HG03135 (cell line): ENCODE results near the gene MRPS18A.
"Not testable (repeated sequence)": the region's sequence is repeated elsewhere in the genome, so short reads cannot be mapped to it uniquely, and the experiment has no call there.

Experiments
- ATAC-seq: cut with Tn5 transposase; IDR thresholded peaks from one replicate; pipeline ENCODE4 v1.9.1; 2021; ENCODE audit warnings: mild to moderate bottlenecking, moderate library complexity; ENCODE audit not compliant: unreplicated experiment

Gene MRPS18A

GRCh38 chr6:43717822-43718221 is 30.2 kb upstream of the MRPS18A start:
- ATAC-seq, result no peak

- no peak for ATAC-seq
Observed at GRCh38 chr6:43717389-43717788, 29.8 kb upstream of the MRPS18A start.

GRCh38 chr6:43716099-43716498 is 28.5 kb upstream of the MRPS18A start:
- no peak for ATAC-seq

GRCh38 chr6:43715056-43715788 is 27.6 kb upstream of the MRPS18A start:
- peak; percentile 72 for ATAC-seq

- peak; percentile 15 for ATAC-seq
Observed at GRCh38 chr6:43714311-43715055, 26.9 kb upstream of the MRPS18A start.

GRCh38 chr6:43713643-43714310 is 26.2 kb upstream of the MRPS18A start:
- ATAC-seq, result no peak

GRCh38 chr6:43712579-43712978 is 25.0 kb upstream of the MRPS18A start:
- ATAC-seq, result no peak

- no peak for ATAC-seq
Observed at GRCh38 chr6:43710576-43710975, 23.0 kb upstream of the MRPS18A start.

- no peak for ATAC-seq
Observed at GRCh38 chr6:43709654-43710303, 22.2 kb upstream of the MRPS18A start.

- no peak for ATAC-seq
Observed at GRCh38 chr6:43708860-43709653, 21.5 kb upstream of the MRPS18A start.

GRCh38 chr6:43707767-43708166 is 20.2 kb upstream of the MRPS18A start:
- ATAC-seq, result no peak

- ATAC-seq, result no peak
Observed at GRCh38 chr6:43707269-43707668, 19.7 kb upstream of the MRPS18A start.

- no peak for ATAC-seq
Observed at GRCh38 chr6:43706788-43707187, 19.2 kb upstream of the MRPS18A start.

GRCh38 chr6:43705996-43706395 is 18.4 kb upstream of the MRPS18A start:
- ATAC-seq, result no peak

- ATAC-seq, result no peak
Observed at GRCh38 chr6:43703512-43704429, 16.2 kb upstream of the MRPS18A start.

GRCh38 chr6:43702534-43703440 is 15.2 kb upstream of the MRPS18A start:
- ATAC-seq, result no peak

GRCh38 chr6:43702171-43702533 is 14.6 kb upstream of the MRPS18A start:
- ATAC-seq, result no peak

GRCh38 chr6:43700939-43701560 is 13.5 kb upstream of the MRPS18A start:
- ATAC-seq, result not testable (repeated sequence)
